Mononuclear cell (primary cell): ENCODE measurements around the gene PIAS2. TPM values are rescaled to one million over a fixed set of nuclear protein-coding genes. Genes with fewer than 3 reads are reported as not detected.
"Not testable (repeated sequence)": the region's sequence is repeated elsewhere in the genome, so short reads cannot be mapped to it uniquely, and the experiment has no call there.

Experiments used
- H3K27me3 ChIP-seq: 2 replicates; pipeline ENCODE4 v1.6.0; 2011; ENCODE audit warnings: low read length, control low read depth; ENCODE audit not compliant: insufficient read depth
- H3K4me1 ChIP-seq: 2 replicates; pipeline ENCODE4 v1.5.1; 2011; ENCODE audit warnings: mild to moderate bottlenecking, low read length, control low read depth; ENCODE audit not compliant: insufficient read depth
- H3K4me3 ChIP-seq: 2 replicates; pipeline ENCODE4 v1.5.1; 2011; ENCODE audit warnings: mild to moderate bottlenecking, low read length, moderate library complexity
- H3K9me3 ChIP-seq: 2 replicates; pipeline ENCODE4 v1.5.1; 2011; ENCODE audit warnings: low read depth, mild to moderate bottlenecking, control low read depth, low read length
- total RNA-seq: library from RNA; depleted of rRNA; stranded (reverse); fragments of >200 nt; gene quantifications from one replicate; pipeline ENCODE4 v1.2.3, GENCODE V29; 2012

PIAS2 gene
- total RNA-seq, 1 donor, result 46.8 TPM

DNA sequence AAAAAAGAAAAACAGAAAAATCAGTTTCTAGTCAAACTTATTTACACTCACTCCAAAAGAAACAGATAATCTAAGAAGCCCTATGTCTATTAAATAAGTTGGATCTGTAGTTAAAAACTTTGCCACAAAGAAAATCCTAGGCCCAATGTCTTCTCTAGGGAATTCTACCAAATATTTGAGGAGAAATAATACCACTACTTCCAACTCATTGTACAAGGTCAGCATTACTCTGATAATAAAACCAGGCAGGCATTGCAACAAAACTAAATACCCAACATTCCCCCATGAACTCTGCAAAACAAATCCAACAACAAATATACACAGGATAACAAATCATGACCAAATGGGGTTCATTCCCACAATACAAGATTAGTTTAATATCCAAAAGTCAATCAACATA lies 86.7 kb downstream of the PIAS2 start:
- no peaks in the 10 kb centered on the region for H3K9me3 ChIP-seq
- H3K4me1 ChIP-seq, result no peaks in the 10 kb centered on the region
- H3K4me3 ChIP-seq, result no peak overlapping the region
- no peaks in the 10 kb centered on the region for H3K27me3 ChIP-seq

DNA sequence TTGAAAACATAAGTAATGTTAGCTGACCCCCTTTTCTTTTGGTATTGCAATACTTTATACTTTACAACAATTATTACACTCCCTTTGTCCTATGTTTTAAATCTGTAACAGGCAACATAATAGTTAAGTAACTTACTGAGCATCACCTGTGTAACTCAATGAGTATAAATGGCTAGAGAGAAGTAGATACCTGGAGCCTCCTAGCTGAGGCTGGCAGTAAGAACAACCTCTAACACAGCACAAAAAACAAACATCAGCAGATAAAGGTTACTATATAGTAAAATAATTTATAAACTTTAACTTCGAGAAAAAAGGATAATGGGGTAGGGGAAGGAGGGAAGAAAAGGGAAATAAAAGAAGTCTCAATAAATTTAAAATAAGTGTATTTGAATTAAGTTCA lies 87.4 kb downstream of the PIAS2 start:
- Histone ChIP-seq H3K9me3 (no peaks in the 10 kb centered on the region), H3K27me3 (no peaks in the 10 kb centered on the region), H3K4me3 (no peak overlapping the region), H3K4me1 (no peaks in the 10 kb centered on the region)

DNA sequence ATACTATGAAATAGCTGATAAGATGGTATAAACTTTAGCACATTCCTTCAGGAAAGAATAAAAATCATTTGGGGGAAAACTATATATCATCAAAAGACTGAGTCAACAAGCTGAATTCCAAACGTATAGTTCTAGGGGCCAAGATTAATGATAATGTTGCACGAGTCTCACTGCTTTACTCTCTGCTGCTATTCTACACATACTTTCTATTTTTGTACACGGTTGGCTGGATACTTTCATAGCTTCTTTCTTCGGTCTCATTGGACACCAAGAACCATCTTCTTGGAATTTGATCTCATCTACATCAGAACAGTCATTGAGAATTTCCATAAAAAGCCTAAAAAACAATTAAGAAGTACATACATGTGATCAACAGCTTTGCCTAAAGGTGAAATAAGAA lies 87.8 kb downstream of the PIAS2 start:
- no peaks in the 10 kb centered on the region for H3K27me3 ChIP-seq
- no peaks in the 10 kb centered on the region for H3K4me1 ChIP-seq
- H3K4me3 ChIP-seq, result no peak overlapping the region
- H3K9me3 ChIP-seq, result no peaks in the 10 kb centered on the region

DNA sequence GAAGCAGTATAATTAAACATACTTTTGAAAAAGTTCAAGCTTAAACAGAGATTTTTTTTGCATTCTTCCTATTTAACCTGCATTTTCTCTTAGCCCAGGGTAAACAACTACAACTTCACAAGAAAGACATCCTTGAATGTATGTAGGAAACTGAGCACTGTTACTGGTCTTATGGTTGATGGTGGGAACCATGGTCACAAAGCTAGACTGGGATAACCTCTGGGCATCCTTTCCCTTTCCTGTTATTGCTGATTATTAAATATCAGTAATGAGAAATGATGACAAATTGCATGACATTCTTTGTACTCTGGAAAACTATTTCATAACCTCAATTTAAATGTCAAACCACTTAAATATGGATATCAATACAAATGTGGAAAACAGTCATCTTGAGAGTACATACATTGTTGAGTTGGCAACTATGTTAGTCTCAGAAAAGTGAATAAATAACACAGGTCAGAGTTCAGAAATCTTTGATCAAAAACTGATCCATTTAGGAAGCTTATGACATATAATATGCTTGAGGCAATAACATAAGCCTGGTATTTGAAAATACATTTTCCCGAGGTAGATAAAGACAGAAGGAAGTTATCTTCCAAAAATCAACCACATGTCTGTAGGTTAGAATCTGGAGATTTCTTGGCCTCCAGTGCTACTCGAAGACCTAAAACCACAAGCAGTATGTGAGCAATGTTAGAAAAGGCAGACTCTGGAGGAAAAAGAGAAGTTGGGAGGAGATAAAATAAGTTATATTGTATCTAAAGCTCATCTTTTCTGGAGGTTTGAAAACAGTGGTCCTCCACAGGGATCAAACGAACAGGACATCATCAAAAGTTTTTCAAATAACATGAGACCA lies 95.2 kb downstream of the PIAS2 start:
- Histone ChIP-seq H3K4me3 (no peak overlapping the region), H3K27me3 (no peaks in the 10 kb centered on the region), H3K9me3 (no peaks in the 10 kb centered on the region), H3K4me1 (no peaks in the 10 kb centered on the region)

DNA sequence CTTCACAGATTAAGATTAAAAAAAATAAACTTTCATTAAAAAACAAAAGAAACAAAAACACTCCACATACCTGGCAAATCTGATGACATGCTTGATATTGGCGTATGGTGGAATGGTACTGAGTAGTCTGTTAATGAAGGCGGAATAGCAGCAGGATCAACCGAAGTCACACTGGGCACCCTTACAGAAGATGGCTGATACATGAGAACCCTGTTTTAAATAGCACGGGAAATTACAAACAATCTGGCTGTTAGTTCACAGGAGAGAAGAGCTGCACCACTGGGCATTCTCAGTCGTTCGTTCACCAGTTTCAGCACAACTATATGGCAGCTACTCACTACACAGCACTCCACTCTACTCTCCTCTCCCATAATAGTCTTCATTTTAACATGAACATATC lies 96.4 kb downstream of the PIAS2 start:
- Histone ChIP-seq H3K9me3 (no peaks in the 10 kb centered on the region), H3K4me3 (no peak overlapping the region), H3K27me3 (no peaks in the 10 kb centered on the region), H3K4me1 (no peaks in the 10 kb centered on the region)

DNA sequence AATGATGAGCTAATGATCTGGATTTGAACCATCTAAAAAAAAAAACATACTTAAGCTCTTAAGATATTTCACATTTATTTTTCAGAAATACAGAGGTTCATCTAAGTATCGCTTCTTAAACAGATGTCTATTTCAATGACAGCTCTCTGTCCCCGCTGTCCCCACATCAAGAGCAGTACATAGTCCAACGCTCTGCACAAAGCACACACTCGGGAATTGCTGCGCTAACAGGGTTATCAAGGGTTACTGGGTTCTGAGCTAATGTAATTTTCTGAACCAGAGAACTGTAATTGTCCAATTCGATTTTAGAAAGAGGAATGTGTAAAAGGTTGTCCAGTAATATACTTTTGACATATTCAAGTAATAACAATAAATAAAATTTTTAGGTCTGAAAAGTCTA lies 101.6 kb downstream of the PIAS2 start:
- no peaks in the 10 kb centered on the region for H3K27me3 ChIP-seq
- H3K4me3 ChIP-seq, result no peak overlapping the region
- H3K4me1 ChIP-seq, result no peaks in the 10 kb centered on the region
- no peaks in the 10 kb centered on the region for H3K9me3 ChIP-seq

DNA sequence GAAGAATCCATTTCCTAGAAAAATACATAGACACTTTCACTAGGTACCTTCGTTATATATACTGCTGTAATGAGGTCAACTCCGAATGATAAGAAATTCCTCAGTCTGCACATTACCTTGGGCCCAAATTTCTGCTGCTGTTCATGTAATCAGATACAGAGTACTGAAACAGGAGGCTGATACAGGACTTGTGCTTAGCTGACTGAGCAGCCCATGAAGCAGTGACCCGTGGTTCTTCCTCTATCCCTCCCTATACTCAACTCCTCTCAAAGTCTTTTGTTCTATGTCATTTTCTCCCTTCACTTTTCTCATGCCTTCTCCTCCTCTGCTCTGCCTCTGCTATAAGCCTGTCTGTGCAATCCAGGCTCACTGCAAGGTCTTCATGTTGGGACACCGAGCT lies 102.9 kb downstream of the PIAS2 start:
- H3K4me3 ChIP-seq, result no peak overlapping the region
- no peaks in the 10 kb centered on the region for H3K27me3 ChIP-seq
- H3K9me3 ChIP-seq, result no peaks in the 10 kb centered on the region
- no peaks in the 10 kb centered on the region for H3K4me1 ChIP-seq

DNA sequence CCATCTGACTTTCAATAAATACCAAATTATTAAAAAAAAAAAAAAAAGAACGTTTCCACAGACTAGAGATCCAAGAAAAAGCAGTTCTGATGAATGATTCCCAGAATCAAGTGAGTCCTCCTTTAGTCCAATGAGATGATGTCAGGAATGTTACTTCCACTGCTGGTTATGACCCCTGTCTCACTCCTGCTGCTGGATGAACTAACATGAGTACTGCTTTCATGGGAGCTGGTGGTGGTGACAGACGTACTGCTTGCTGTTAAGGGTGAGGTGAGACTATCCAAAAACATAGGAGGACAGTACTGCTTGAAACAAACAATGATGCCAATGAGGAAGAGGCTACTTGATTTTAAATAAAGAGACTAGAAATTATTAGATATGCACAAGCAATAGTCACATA lies 105.0 kb downstream of the PIAS2 start:
- Histone ChIP-seq H3K4me3 (no peak overlapping the region), H3K9me3 (no peaks in the 10 kb centered on the region), H3K4me1 (no peaks in the 10 kb centered on the region), H3K27me3 (no peaks in the 10 kb centered on the region)

DNA sequence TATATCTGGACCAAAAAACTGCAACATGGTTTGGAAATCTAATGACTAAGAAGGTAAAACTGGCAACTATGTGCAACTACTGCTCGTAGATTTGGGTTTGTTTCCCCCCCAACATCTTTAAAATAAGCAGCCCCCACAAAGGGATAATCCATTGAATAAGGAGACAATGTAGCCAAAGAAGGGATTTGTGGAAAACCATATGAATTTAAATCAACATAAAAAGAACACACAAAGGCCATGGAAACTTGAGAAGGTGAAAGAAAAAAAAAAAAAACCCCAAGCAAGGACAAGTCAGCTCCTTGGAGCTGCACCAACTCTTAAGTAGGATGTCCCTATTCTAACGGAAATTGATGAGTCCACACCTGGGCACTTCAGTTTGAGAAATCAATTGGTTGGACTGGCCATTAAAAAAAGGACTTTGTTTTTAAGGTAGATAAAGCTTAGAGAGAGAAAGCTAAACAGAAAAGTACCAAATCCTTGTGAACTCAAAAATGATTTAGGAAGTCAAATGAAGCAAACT lies 106.8 kb downstream of the PIAS2 start:
- Histone ChIP-seq H3K4me3 (no peak overlapping the region), H3K4me1 (no peaks in the 10 kb centered on the region), H3K9me3 (no peaks in the 10 kb centered on the region), H3K27me3 (no peaks in the 10 kb centered on the region)

DNA sequence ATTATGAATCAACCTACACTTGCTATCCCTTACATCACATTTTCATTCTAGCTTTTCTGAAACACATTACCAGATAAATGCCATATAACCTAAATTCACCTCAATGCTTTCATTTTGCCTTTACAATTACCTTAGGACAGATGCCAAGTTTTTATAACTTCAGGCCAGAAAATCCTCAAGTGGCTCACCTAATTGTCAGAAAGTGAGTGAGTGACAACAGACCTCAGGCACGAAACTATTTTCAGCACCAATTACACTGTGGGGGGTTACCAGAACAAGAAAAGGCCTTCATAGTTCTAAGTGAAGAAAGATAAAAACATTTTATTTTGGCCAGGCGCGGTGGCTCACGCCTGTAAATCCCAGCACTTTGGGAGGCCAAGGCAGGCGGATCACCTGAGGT lies 108.2 kb downstream of the PIAS2 start:
- Histone ChIP-seq H3K4me3 (no peak overlapping the region), H3K9me3 (no peaks in the 10 kb centered on the region), H3K27me3 (no peaks in the 10 kb centered on the region), H3K4me1 (no peaks in the 10 kb centered on the region)

DNA sequence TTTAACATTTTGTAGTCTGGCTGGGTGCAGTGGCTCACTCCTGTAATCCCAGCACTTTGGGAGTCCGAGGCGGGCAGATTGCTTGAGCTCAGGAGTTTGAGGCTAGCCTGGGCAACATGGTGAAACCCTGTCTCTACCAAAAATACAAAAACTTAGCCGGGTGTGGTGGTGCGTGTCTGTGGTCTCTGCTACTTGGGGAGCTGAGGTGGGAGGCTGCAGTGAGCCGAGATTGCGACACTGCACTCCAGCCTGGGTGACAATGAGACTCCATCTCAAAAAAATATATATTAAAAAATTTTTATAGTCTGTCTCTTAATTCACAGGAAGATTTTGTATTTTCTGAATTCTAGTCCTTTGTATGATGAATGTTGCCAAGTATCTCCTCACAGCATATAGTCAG lies 121.4 kb downstream of the PIAS2 start:
- H3K4me3 ChIP-seq, H3K4me1 ChIP-seq, H3K27me3 ChIP-seq, H3K9me3 ChIP-seq: not testable (repeated sequence)

DNA sequence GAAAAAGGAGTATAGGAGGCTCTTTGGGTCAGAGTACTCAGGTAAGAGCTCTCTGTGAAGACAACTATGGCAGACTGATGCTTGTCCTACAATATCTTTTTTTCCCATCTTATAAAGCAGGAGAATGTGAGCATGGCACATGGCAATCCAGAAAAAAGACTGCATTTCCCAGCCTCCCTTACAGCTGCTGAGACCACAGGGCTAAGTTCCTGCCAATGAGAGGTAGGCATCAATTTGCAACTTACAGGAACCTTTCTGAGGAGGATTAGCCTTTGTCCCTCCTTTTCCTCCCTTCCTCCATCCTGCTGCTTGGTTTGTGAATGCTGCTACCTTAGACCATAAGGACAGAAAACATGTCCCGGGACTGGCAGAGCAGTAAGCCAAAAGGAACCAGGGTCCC lies 122.7 kb downstream of the PIAS2 start:
- Histone ChIP-seq H3K9me3 (no peaks in the 10 kb centered on the region), H3K4me3 (no peak overlapping the region), H3K27me3 (no peaks in the 10 kb centered on the region), H3K4me1 (no peaks in the 10 kb centered on the region)

DNA sequence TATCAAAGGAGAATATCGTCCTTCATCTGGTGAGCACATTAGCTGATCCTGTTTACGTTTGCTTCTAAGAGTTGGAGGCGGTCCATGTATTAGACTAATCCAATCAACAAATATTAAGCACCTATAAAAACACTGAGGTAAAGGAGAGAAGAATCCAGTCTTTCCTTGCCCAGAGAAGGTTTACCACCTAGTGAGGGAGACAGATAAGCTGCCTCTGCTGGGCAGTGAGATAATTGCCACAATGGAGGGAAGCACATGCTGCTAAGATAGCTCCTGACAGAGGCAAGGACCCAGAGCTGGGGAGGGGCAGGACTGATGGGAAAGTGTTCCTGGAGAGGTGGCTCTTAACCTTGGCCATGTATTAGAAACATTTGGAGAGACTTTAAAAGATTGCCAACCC lies 123.7 kb downstream of the PIAS2 start:
- Histone ChIP-seq H3K4me1 (no peaks in the 10 kb centered on the region), H3K4me3 (no peak overlapping the region), H3K9me3 (no peaks in the 10 kb centered on the region), H3K27me3 (no peaks in the 10 kb centered on the region)

DNA sequence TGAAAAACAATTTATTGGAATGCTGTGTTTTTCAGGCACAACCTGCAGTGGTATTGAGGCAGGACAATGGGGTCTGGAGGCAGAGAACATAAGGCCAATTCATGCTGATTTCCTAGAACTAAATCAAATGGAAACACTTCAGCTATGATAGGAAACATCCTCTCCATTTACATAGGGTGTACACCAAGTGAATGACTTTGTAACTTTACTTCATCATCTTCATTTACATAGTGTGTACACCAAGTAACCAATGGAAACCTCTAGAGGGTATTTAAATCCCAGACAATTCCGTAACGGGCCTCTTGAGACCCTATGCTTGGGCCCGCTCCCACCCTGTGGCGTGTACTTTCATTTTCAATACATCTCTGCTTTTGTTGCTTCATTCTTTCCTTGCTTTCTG lies 128.2 kb downstream of the PIAS2 start:
- H3K4me1 ChIP-seq, result no peaks in the 10 kb centered on the region
- no peaks in the 10 kb centered on the region for H3K9me3 ChIP-seq
- no peaks in the 10 kb centered on the region for H3K27me3 ChIP-seq
- H3K4me3 ChIP-seq, result no peak overlapping the region

DNA sequence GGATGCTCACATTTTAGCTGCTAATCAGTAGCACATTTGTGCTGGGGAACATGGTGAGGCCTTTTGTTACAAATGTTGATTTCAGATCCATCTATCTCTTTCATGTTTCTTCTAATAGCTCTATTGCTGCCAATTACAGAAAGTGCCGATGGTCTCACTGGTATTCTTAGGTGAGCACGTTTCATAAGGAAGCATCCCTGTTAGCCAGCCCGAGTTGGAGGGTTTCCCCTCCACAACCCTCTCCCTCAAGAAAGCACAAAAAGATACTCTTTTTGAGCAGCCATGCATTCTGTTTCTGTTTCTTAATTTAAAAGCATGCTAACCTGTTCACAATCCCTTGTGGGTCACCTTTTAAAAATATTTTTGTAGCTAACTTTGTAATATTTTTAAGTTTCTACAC lies 129.6 kb downstream of the PIAS2 start:
- Histone ChIP-seq H3K4me3 (no peak overlapping the region), H3K9me3 (no peaks in the 10 kb centered on the region), H3K27me3 (no peaks in the 10 kb centered on the region), H3K4me1 (no peaks in the 10 kb centered on the region)

DNA sequence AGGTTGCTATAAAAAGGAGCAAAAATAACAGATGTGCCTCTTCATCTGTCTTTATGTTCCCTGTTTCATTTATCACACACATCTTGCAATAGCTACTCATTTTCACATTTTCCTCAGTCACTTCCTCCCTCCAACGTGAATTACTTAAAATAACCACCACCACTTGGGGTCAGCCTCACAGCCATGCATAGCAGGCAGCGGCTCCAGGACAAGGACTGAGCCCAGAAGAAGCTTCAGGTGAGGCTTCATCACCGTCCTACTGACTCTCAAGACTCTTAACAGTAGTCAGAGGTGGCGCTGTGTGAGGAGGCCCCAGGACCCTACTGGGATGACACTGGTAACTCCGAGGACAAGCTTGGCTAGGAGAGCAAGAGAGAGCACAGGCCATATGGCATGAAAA lies 144.9 kb downstream of the PIAS2 start:
- Histone ChIP-seq H3K9me3 (no peaks in the 10 kb centered on the region), H3K4me3 (no peak overlapping the region), H3K27me3 (no peaks in the 10 kb centered on the region), H3K4me1 (peaks cover 6% of the 10 kb centered on the region)
